Panc1 (cell line): ENCODE data around the gene WWOX. TPM values are rescaled to one million over a fixed set of nuclear protein-coding genes. Genes with fewer than 3 reads are reported as not detected.

ENCODE experiments used
- ATAC-seq: fragments of 200-7000 bp; cut with Tn5 transposase; 2 replicates; pipeline ENCODE4 v1.9.1; 2020; ENCODE audit warnings: mild to moderate bottlenecking, moderate library complexity
- BruUV-seq: library from RNA; stranded (reverse); fragments of 400-500 nt; replicated peaks from 2 replicates; lab custom pipeline; 2021; lab: Mats Ljungman, UMichigan
- CTCF ChIA-PET: fragments of 300-600 bp; sonication (Branson Sonifier 250); formaldehyde crosslinking; loops from one replicate; lab custom pipeline; 2022; ENCODE audit warnings: antibody characterized with exemption; lab: Charles Lee
- POLR2A ChIA-PET: fragments of 300-600 bp; sonication (Branson Sonifier 250); formaldehyde crosslinking; loops from one replicate; lab custom pipeline; 2022; ENCODE audit warnings: antibody characterized with exemption; lab: Charles Lee
- DNase-seq: peaks from one replicate; pipeline ENCODE4 v3.0.0-alpha.2; 2010; ENCODE audit warnings: low read depth, low spot score
- H3K27ac ChIP-seq: 2 replicates; pipeline ENCODE4 v1.5.1; 2011; ENCODE audit warnings: mild to moderate bottlenecking, low read length, inconsistent platforms
- H3K27me3 ChIP-seq: fragments of 200-500 bp; sonication (Bioruptor generic); 2 replicates; pipeline ENCODE4 v1.6.0; 2014; ENCODE audit warnings: low read length, inconsistent platforms; ENCODE audit not compliant: control insufficient read depth, insufficient read depth
- H3K36me3 ChIP-seq: fragments of 200-500 bp; sonication (Bioruptor generic); 2 replicates; pipeline ENCODE4 v1.5.1; 2014; ENCODE audit warnings: inconsistent platforms, mild to moderate bottlenecking, low read length, moderate library complexity; ENCODE audit not compliant: control insufficient read depth, insufficient read depth
- H3K4me1 ChIP-seq: 2 replicates; pipeline ENCODE4 v1.5.1; 2011; ENCODE audit warnings: inconsistent platforms, mild to moderate bottlenecking, low read length, moderate library complexity; ENCODE audit not compliant: control insufficient read depth, insufficient read depth
- H3K4me3 ChIP-seq, 2 experiments: 2 replicates each; pipeline ENCODE4 v1.5.1; 2011 to 2012; ENCODE audit warnings: low read depth in 2 of 2, low read length in 2 of 2, mild to moderate bottlenecking in 2 of 2, inconsistent platforms in 1 of 2, moderate library complexity in 1 of 2
- H3K9me3 ChIP-seq: fragments of 200-500 bp; sonication (Bioruptor generic); 2 replicates; pipeline ENCODE4 v1.5.1; 2014; ENCODE audit warnings: low read depth, mild to moderate bottlenecking, inconsistent platforms, low read length, moderate library complexity; ENCODE audit not compliant: control insufficient read depth, insufficient read depth
- POLR2AphosphoS5 ChIP-seq: IDR thresholded peaks from 2 replicates; pipeline ENCODE4 v1.6.1; 2012; ENCODE audit warnings: mild to moderate bottlenecking, low read depth, low read length, moderate library complexity
- REST ChIP-seq, 2 experiments: IDR thresholded peaks; 2 replicates each; pipeline ENCODE4 v1.6.1; 2011 to 2012; ENCODE audit warnings: low read depth in 2 of 2, control low read depth in 1 of 2, low read length in 1 of 2, mild to moderate bottlenecking in 1 of 2, moderate library complexity in 1 of 2; ENCODE audit not compliant: insufficient read depth in 1 of 2
- SIN3A ChIP-seq: IDR thresholded peaks from 2 replicates; pipeline ENCODE4 v1.6.1; 2012; ENCODE audit warnings: low read depth, mild to moderate bottlenecking, low read length, moderate library complexity, borderline replicate concordance; ENCODE audit not compliant: insufficient read depth
- TCF7L2 ChIP-seq: IDR thresholded peaks from 2 replicates; pipeline ENCODE4 v1.6.1; 2011; ENCODE audit warnings: mild to moderate bottlenecking, low read depth, low read length, inconsistent platforms
- in situ Hi-C: cut with HindIII; loops from 2 replicates; pipeline ENCODE4 v1.10.0; 2016; ENCODE audit warnings: low sequenced_read_pairs, low pct_unique_long_range_greater_than_20kb
- intact Hi-C: fragments of 100-400 bp; cut with micrococcal nuclease; formaldehyde crosslinking; loops from one replicate; pipeline ENCODE4 v1.10.0; 2022; ENCODE audit not compliant: unreplicated experiment
- total RNA-seq: library from RNA; stranded (reverse); gene quantifications from one replicate; pipeline ENCODE4 v1.2.1, GENCODE V29; 2021; ENCODE audit not compliant: unreplicated experiment
- TF ChIP-seq, protein P1 (sequence below): fragments of 450-650 bp; IDR thresholded peaks from 2 replicates; pipeline ENCODE4 v1.5.1; 2017; ENCODE audit warnings: mild to moderate bottlenecking

WWOX gene
- total RNA-seq, 1 experiment from 2014 or later, result 12.5 TPM

DNA sequence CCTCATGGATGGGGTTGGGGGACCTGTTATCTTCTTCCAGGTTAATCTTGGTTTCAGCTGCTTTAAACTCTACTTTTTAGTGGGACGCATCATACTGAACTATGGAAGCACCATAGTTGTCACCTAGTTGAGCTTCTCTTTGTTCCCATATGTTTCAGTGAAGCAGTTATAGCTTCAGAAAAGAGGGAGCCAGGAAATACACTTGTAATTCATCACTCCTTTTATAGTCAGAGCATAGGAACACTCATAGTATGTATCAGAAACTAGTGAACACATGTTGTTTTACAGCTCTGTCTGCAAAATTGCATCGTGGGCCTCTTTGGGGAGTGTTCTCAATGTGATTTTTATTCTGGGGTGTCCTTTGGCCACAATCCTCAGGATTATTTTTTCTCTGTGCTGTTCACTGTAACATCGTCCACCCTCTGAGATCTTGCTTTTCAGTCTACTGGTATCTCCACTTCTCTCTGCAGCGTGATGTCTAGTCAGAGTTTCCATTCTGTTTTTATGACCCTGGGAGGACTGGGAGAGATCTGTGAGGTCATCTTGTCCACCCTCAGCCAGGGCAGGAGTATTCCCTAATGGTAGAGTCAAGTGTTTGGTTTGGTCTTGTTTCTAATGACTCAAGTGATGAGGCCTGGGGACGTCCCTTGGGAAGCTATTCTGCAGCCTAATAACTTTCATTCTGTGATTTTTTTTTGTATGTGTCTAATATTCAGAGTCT is 585.4 kb downstream of the WWOX start:
- CTCF ChIA-PET, result interaction anchor here (0.5 kb wide), 1 partner anchor 12 kb away, joined by 3 read pairs; no protein-coding TSS in a partner anchor

GRCh38 chr16:78686601-78687000 is 587.1 kb downstream of the WWOX start:
- Histone ChIP-seq H3K36me3 (no peaks in the 10 kb centered on the region), H3K9me3 (no peaks in the 10 kb centered on the region), H3K4me3 (no peak overlapping the region), H3K27ac (no peak overlapping the region), H3K4me1 (no peaks in the 10 kb centered on the region), H3K27me3 (no peaks in the 10 kb centered on the region)
- no TSS peak for BruUV-seq
- no peak for TF ChIP-seq SIN3A
- ChIA-PET POLR2A (interaction anchor here (0.6 kb wide), 1 partner anchor 114 kb away, joined by 3 read pairs; no protein-coding TSS in a partner anchor), CTCF (no interaction called here)
- no peak for ATAC-seq
- in situ Hi-C loops, result no loop called here
- intact Hi-C loops, result no loop called here
- DNase-seq, result no peak

More for the DNA sequence above, 585.4 kb downstream of the WWOX start:
- POLR2A ChIA-PET, result no interaction called here
- Histone ChIP-seq H3K4me3 (no peak overlapping the region), H3K27me3 (no peaks in the 10 kb centered on the region), H3K27ac (no peak overlapping the region), H3K9me3 (no peaks in the 10 kb centered on the region), H3K36me3 (no peaks in the 10 kb centered on the region), H3K4me1 (no peaks in the 10 kb centered on the region)
- no peak for ATAC-seq
- DNase-seq, result no peak
- intact Hi-C loops (no loop called here), in situ Hi-C loops (no loop called here)
- TF ChIP-seq TCF7L2 (no peak), POLR2AphosphoS5 (no peak), SIN3A (no peak), REST (IDR thresholded peaks at IDR 0.05; ENCODE audit: insufficient read depth in 1 of 2, low read depth in 2 of 2, low read length in 1 of 2) (no peak)
- TF ChIP-seq, protein P1, sequence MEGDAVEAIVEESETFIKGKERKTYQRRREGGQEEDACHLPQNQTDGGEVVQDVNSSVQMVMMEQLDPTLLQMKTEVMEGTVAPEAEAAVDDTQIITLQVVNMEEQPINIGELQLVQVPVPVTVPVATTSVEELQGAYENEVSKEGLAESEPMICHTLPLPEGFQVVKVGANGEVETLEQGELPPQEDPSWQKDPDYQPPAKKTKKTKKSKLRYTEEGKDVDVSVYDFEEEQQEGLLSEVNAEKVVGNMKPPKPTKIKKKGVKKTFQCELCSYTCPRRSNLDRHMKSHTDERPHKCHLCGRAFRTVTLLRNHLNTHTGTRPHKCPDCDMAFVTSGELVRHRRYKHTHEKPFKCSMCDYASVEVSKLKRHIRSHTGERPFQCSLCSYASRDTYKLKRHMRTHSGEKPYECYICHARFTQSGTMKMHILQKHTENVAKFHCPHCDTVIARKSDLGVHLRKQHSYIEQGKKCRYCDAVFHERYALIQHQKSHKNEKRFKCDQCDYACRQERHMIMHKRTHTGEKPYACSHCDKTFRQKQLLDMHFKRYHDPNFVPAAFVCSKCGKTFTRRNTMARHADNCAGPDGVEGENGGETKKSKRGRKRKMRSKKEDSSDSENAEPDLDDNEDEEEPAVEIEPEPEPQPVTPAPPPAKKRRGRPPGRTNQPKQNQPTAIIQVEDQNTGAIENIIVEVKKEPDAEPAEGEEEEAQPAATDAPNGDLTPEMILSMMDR, result no peak
- no TSS peak for BruUV-seq

GRCh38 chr16:78689028-78689427 is 589.6 kb downstream of the WWOX start:
- no peaks in the 10 kb centered on the region for H3K4me1 ChIP-seq
- no TSS peak for BruUV-seq

More at GRCh38 chr16:78689028-78689427, 589.6 kb downstream of the WWOX start:
- intact Hi-C loops, result no loop called here
- Histone ChIP-seq H3K27ac (no peak overlapping the region), H3K27me3 (no peaks in the 10 kb centered on the region), H3K4me3 (no peak overlapping the region), H3K36me3 (no peaks in the 10 kb centered on the region), H3K9me3 (no peaks in the 10 kb centered on the region)
- DNase-seq (no peak), ATAC-seq (no peak)
- ChIA-PET CTCF (no interaction called here), POLR2A (no interaction called here)
- no peak for TF ChIP-seq TCF7L2
- TF ChIP-seq SIN3A, result no peak
- no peak for TF ChIP-seq POLR2AphosphoS5
- TF ChIP-seq, protein P1, result no peak
- TF ChIP-seq REST (IDR thresholded peaks at IDR 0.05; ENCODE audit: insufficient read depth in 1 of 2, low read depth in 2 of 2, low read length in 1 of 2), result no peak
- in situ Hi-C loops, result no loop called here
